H9 (cell line): ENCODE data around the gene KCNMA1. TPM values are rescaled to one million over a fixed set of nuclear protein-coding genes. Genes with fewer than 3 reads are reported as not detected.

Experiments used
- DNase-seq: peaks from one replicate; pipeline ENCODE4 v3.0.0-alpha.2; 2017
- H2AFZ ChIP-seq: one replicate; pipeline ENCODE4 v1.6.1; 2013; ENCODE audit warnings: mild to moderate bottlenecking, low read length, control low read depth, moderate library complexity
- H2AK5ac ChIP-seq: 2 replicates; pipeline ENCODE4 v1.6.1; 2013; ENCODE audit warnings: low read length, control low read depth, mixed read lengths; ENCODE audit not compliant: insufficient read length
- H2BK120ac ChIP-seq: one replicate; pipeline ENCODE4 v1.6.1; 2013; ENCODE audit warnings: low read depth, mild to moderate bottlenecking, low read length, control low read depth, inconsistent platforms; ENCODE audit not compliant: poor library complexity, severe bottlenecking
- H2BK12ac ChIP-seq: 2 replicates; pipeline ENCODE4 v1.6.1; 2013; ENCODE audit warnings: low read length, control low read depth, mixed read lengths, low read depth; ENCODE audit not compliant: insufficient read length
- H2BK15ac ChIP-seq: 2 replicates; pipeline ENCODE4 v1.6.1; 2013; ENCODE audit warnings: low read depth, low read length, control low read depth
- H2BK20ac ChIP-seq: one replicate; pipeline ENCODE4 v1.6.1; 2013; ENCODE audit warnings: low read depth, mild to moderate bottlenecking, low read length, control low read depth, inconsistent platforms; ENCODE audit not compliant: poor library complexity, severe bottlenecking
- H2BK5ac ChIP-seq: 2 replicates; pipeline ENCODE4 v1.6.1; 2013; ENCODE audit warnings: low read length, control low read depth, mixed read lengths; ENCODE audit not compliant: insufficient read length
- H3K14ac ChIP-seq: 2 replicates; pipeline ENCODE4 v1.6.1; 2013; ENCODE audit warnings: low read length, control low read depth; ENCODE audit not compliant: insufficient read depth
- H3K18ac ChIP-seq: 2 replicates; pipeline ENCODE4 v1.6.1; 2013; ENCODE audit warnings: low read depth, mild to moderate bottlenecking, mixed read lengths, low read length, control low read depth; ENCODE audit not compliant: insufficient read length
- H3K23ac ChIP-seq: 2 replicates; pipeline ENCODE4 v1.6.1; 2013; ENCODE audit warnings: low read length, control low read depth, mixed read lengths, low read depth; ENCODE audit not compliant: insufficient read length
- H3K23me2 ChIP-seq: 2 replicates; pipeline ENCODE4 v1.6.1; 2013; ENCODE audit warnings: low read depth, mild to moderate bottlenecking, mixed read lengths, low read length, control low read depth; ENCODE audit not compliant: insufficient read length, poor library complexity, severe bottlenecking
- H3K27ac ChIP-seq: 2 replicates; pipeline ENCODE4 v1.5.1; 2013; ENCODE audit warnings: low read length, control low read depth, mixed read lengths, low read depth; ENCODE audit not compliant: insufficient read length
- H3K27me3 ChIP-seq: 2 replicates; pipeline ENCODE4 v1.6.1; 2013; ENCODE audit warnings: low read length, control low read depth, inconsistent platforms; ENCODE audit not compliant: insufficient read depth
- H3K4ac ChIP-seq: 2 replicates; pipeline ENCODE4 v1.6.1; 2013; ENCODE audit warnings: low read depth, mild to moderate bottlenecking, control low read depth, inconsistent platforms, low read length, moderate library complexity
- H3K4me1 ChIP-seq: 2 replicates; pipeline ENCODE4 v1.6.1; 2013; ENCODE audit warnings: low read length, control low read depth, inconsistent platforms; ENCODE audit not compliant: insufficient read depth
- H3K4me2 ChIP-seq: 2 replicates; pipeline ENCODE4 v1.6.1; 2013; ENCODE audit warnings: low read length, control low read depth, mixed read lengths; ENCODE audit not compliant: insufficient read length, insufficient read depth
- H3K56ac ChIP-seq: 2 replicates; pipeline ENCODE4 v1.6.1; 2013; ENCODE audit warnings: low read depth, mild to moderate bottlenecking, mixed read lengths, low read length, control low read depth; ENCODE audit not compliant: insufficient read length
- H3K79me1 ChIP-seq: 2 replicates; pipeline ENCODE4 v1.6.1; 2013; ENCODE audit warnings: low read depth, mild to moderate bottlenecking, moderate library complexity, low read length, control low read depth, inconsistent platforms; ENCODE audit not compliant: insufficient read depth, poor library complexity, severe bottlenecking
- H3K79me2 ChIP-seq: 2 replicates; pipeline ENCODE4 v1.6.1; 2013; ENCODE audit warnings: low read length, control low read depth, inconsistent platforms; ENCODE audit not compliant: insufficient read depth
- H3K9ac ChIP-seq: 2 replicates; pipeline ENCODE4 v1.6.1; 2013; ENCODE audit warnings: low read length, control low read depth, mixed read lengths; ENCODE audit not compliant: insufficient read length; ENCODE audit errors: extremely low read depth
- H3K9me3 ChIP-seq: one replicate; pipeline ENCODE4 v1.6.1; 2013; ENCODE audit warnings: low read depth, low read length, inconsistent platforms; ENCODE audit not compliant: control insufficient read depth
- H3T11ph ChIP-seq: one replicate; pipeline ENCODE4 v1.6.1; 2013; ENCODE audit warnings: mild to moderate bottlenecking, low read length, control low read depth, inconsistent platforms
- H4K20me1 ChIP-seq: one replicate; pipeline ENCODE4 v1.6.1; 2013; ENCODE audit not compliant: control insufficient read depth, insufficient read length, insufficient read depth
- H4K5ac ChIP-seq: 2 replicates; pipeline ENCODE4 v1.6.1; 2013; ENCODE audit warnings: low read depth, mild to moderate bottlenecking, mixed read lengths, low read length, control low read depth; ENCODE audit not compliant: insufficient read length
- H4K8ac ChIP-seq: replicated peaks from 2 replicates; pipeline ENCODE4 v1.6.1; 2013; ENCODE audit warnings: low read length, control low read depth, mixed read lengths, low read depth; ENCODE audit not compliant: insufficient read length
- H4K91ac ChIP-seq: 2 replicates; pipeline ENCODE4 v1.6.1; 2013; ENCODE audit warnings: low read depth, mild to moderate bottlenecking, moderate library complexity, mixed read lengths, low read length, control low read depth; ENCODE audit not compliant: insufficient read length
- H3K27ac Mint-ChIP-seq, 3 experiments: 2 replicates in 2 of 3; 3 replicates in 1 of 3; pipeline ENCODE4 v1.8.0; 2020 to 2021; ENCODE audit warnings: mixed read lengths in 3 of 3, mild to moderate bottlenecking in 1 of 3, moderate library complexity in 1 of 3
- H3K27me3 Mint-ChIP-seq: 2 replicates; pipeline ENCODE4 v1.8.0; 2021; ENCODE audit warnings: low read depth, mild to moderate bottlenecking, moderate library complexity, mixed read lengths
- H3K36me3 Mint-ChIP-seq, 3 experiments: 2 replicates in 2 of 3; 3 replicates in 1 of 3; pipeline ENCODE4 v1.8.0; 2020 to 2021; ENCODE audit warnings: low read depth in 3 of 3, mixed read lengths in 3 of 3; ENCODE audit not compliant: insufficient read depth in 1 of 3
- H3K4me1 Mint-ChIP-seq, 2 experiments: 2 replicates each; pipeline ENCODE4 v1.8.0; 2020; ENCODE audit warnings: mixed read lengths in 2 of 2
- H3K4me3 Mint-ChIP-seq, 2 experiments: 2 replicates in 1 of 2; 3 replicates in 1 of 2; pipeline ENCODE4 v1.8.0; 2020 to 2021; ENCODE audit warnings: mild to moderate bottlenecking in 2 of 2, mixed read lengths in 2 of 2, moderate library complexity in 1 of 2
- H3K9me3 Mint-ChIP-seq, 2 experiments: 2 replicates in 1 of 2; 3 replicates in 1 of 2; pipeline ENCODE4 v1.8.0; 2020; ENCODE audit warnings: mild to moderate bottlenecking in 2 of 2, mixed read lengths in 2 of 2, moderate library complexity in 1 of 2
- CTCF ChIP-seq: fragments of 200-600 bp; sonication (generic); conservative IDR thresholded peaks from 3 replicates; pipeline ENCODE4 v1.8.0; 2021; ENCODE audit warnings: antibody characterized with exemption, mild to moderate bottlenecking
- WGBS: extraction: QIAGEN DNeasy Blood & Tissue Kit; methylation state at CpG from one replicate; pipeline ENCODE4 v1.1.7; 2013; ENCODE audit warnings: missing lambda C conversion rate, low lambda C conversion rate, mixed read lengths; ENCODE audit not compliant: insufficient read length; ENCODE audit errors: extremely low coverage; 5-methylcytosine and 5-hydroxymethylcytosine counted together
- total RNA-seq: library from RNA; stranded (reverse); gene quantifications from 2 replicates; pipeline ENCODE4 v1.2.1, GENCODE V29; 2021

KCNMA1 gene
- total RNA-seq, 1 experiment from 2014 or later, result 2.0 TPM

GRCh38 chr10:77317221-77317620 is 320.4 kb downstream of the KCNMA1 start:
- Histone ChIP-seq H2BK5ac (no peak overlapping the region), H3K4me1 (peaks cover 8% of the 10 kb centered on the region; the same call in 1 of the 2 replicates), H2BK12ac (no peak overlapping the region), H3K23ac (no peak overlapping the region), H2BK20ac (no peak overlapping the region), H3K4me2 (no peak overlapping the region), H2AFZ (no peak overlapping the region), H3K27ac (no peak overlapping the region), H4K20me1 (no peaks in the 10 kb centered on the region), H3K23me2 (no peaks in the 10 kb centered on the region), H4K91ac (no peak overlapping the region), H4K5ac (no peak overlapping the region), H3K56ac (no peak overlapping the region), H2BK120ac (no peak overlapping the region), H3K4ac (no peak overlapping the region), H3K27me3 (no peaks in the 10 kb centered on the region; the same call in 1 of the 2 replicates), H3K79me1 (no peaks in the 10 kb centered on the region), H3K14ac (no peak overlapping the region), H3T11ph (no peak overlapping the region), H3K18ac (no peak overlapping the region), H3K9me3 (no peaks in the 10 kb centered on the region), H3K79me2 (no peaks in the 10 kb centered on the region), H3K9ac (no peak overlapping the region), H4K8ac (no peak overlapping the region), H2BK15ac (no peak overlapping the region), H2AK5ac (no peak overlapping the region)
- peaks cover 2 to 3% of the 10 kb centered on the region in 2 experiments; a peak in 1 of 5 replicates for H3K9me3 Mint-ChIP-seq
- H3K36me3 Mint-ChIP-seq, result peaks cover 0 to 2% (median 0%) of the 10 kb centered on the region in 3 experiments; a peak in 1 of 7 replicates
- H3K27me3 Mint-ChIP-seq, result peaks cover 2% of the 10 kb centered on the region
- no peak for TF ChIP-seq CTCF
- H3K27ac Mint-ChIP-seq, result no peak overlapping the region; a peak in 1 of 7 replicates
- H3K4me1 Mint-ChIP-seq, result peaks cover 21 to 23% of the 10 kb centered on the region in 2 experiments
- H3K4me3 Mint-ChIP-seq, result no peak overlapping the region
- no peak for DNase-seq
- no CpG with 5 or more reads among the region's 5 CpGs for WGBS
